ENCODE data around the gene EID2B.

The EID2B gene

DNA sequence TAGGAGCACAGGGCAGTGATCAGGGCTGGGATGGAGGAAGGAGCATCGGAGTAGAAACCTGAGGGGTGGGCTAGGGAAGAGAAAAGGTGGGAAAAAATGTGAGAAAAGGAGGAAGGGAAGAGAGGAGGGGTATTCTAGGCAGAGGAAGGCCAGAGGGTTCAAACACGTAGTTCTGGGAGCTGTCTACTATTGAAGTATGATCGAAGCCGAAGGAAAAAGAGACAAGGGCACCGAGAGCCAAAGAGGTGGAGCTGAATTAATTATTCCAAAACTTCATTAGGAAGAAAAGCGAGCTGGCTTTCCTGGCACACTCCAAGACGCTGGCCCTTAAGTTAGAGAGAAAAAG lies 26.1 kb downstream of the EID2B start:
- peak overlapping the region; percentile 59 for H3K4me3 ChIP-seq (ENCODE audit: low read depth, low read length)
- in situ Hi-C loops (cut with HindIII; ENCODE audit: low sequenced_read_pairs) = no loop called here
- TF ChIP-seq, protein P1, sequence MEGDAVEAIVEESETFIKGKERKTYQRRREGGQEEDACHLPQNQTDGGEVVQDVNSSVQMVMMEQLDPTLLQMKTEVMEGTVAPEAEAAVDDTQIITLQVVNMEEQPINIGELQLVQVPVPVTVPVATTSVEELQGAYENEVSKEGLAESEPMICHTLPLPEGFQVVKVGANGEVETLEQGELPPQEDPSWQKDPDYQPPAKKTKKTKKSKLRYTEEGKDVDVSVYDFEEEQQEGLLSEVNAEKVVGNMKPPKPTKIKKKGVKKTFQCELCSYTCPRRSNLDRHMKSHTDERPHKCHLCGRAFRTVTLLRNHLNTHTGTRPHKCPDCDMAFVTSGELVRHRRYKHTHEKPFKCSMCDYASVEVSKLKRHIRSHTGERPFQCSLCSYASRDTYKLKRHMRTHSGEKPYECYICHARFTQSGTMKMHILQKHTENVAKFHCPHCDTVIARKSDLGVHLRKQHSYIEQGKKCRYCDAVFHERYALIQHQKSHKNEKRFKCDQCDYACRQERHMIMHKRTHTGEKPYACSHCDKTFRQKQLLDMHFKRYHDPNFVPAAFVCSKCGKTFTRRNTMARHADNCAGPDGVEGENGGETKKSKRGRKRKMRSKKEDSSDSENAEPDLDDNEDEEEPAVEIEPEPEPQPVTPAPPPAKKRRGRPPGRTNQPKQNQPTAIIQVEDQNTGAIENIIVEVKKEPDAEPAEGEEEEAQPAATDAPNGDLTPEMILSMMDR (IDR thresholded peaks at IDR 0.05; ENCODE audit: low read depth, low read length, missing control alignments) = no peak
- no peak for DNase-seq (ENCODE audit: low read depth)

DNA sequence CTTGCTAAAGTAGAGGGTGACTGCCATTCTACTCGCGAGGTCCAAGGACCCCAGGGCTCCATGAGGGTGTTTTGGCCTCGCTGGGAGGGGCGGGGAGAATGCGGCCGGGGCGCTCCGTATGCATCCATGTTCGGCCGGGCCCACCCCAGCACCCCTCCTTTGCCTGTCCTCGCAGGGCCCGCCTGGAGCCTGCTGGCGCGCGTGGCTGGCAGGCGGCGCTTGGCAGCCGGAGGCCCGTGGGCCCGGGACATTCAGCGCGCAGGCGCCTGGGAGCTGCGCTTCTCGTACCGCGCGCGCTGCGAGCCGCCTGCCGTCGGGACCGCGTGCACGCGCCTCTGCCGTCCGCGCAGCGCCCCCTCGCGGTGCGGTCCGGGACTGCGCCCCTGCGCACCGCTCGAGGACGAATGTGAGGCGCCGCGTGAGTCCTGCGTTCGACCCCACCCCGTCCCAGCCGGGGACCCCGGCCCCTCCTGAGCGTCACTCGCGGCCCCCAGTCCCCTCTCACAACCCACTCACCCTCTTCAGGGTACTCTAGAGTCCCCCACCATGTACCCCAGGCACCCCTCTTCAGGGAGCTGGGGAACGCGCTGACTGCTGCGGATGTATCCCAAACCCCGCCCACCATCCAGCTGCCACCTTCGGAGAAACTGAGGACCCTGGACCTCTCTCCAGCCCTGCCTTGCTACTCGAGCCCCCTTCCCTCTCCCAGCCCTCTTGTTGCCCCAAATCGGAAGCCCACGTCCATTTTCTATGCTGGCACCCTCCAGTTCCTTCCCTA lies 29.8 kb downstream of the EID2B start:
- no peak for DNase-seq (ENCODE audit: low read depth)
- TF ChIP-seq, protein P1 (IDR thresholded peaks at IDR 0.05; ENCODE audit: low read depth, low read length, missing control alignments) = peak; percentile 48
- in situ Hi-C loops (cut with HindIII; ENCODE audit: low sequenced_read_pairs) = no loop called here
- no peak overlapping the region for H3K4me3 ChIP-seq (ENCODE audit: low read depth, low read length)

DNA sequence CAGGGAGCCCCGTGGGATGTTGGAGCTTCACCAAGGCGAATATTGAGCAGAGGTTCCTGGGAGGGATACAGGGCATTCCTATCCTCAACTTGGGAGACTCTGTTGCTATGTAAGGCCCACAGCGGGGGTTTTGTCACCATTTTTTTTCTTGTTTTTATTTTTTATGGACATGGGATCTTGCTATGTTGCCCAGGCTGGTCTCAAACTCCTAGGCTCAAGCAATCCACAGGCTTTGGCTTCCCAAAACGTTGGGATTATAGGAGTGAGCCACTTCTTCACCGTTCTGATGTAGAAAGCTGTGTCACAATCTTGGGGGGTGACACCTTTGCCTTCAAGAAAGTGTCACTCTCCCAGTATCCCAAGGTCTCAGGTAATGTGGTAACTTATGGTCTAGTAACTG lies 31.3 kb downstream of the EID2B start:
- no peak for DNase-seq (ENCODE audit: low read depth)
- no peak overlapping the region for H3K4me3 ChIP-seq (ENCODE audit: low read depth, low read length)
- TF ChIP-seq, protein P1 (IDR thresholded peaks at IDR 0.05; ENCODE audit: low read depth, low read length, missing control alignments) = no peak
- in situ Hi-C loops (cut with HindIII; ENCODE audit: low sequenced_read_pairs) = no loop called here

DNA sequence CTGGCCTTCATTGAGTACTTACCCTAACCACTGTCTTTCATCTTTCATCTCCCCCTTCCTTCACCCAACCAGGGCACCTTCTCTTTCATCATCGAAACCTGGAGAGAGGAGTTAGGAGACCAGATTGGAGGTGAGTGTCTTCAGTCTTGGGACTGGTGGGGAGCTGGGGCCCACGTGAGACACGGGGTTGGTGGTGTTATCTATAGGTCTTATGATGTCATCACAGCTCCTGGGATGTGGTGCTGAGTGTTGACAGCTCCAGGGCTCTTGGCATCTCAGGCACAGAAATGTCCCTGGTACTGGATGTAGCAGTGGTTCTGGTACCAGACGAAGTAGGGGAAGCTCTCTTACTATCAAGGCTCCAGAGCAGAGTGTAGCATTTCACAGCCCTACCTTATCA lies 32.1 kb downstream of the EID2B start:
- TF ChIP-seq, protein P1 (IDR thresholded peaks at IDR 0.05; ENCODE audit: low read depth, low read length, missing control alignments) = no peak
- no peak for DNase-seq (ENCODE audit: low read depth)
- H3K4me3 ChIP-seq (ENCODE audit: low read depth, low read length) = no peak overlapping the region
- in situ Hi-C loops (cut with HindIII; ENCODE audit: low sequenced_read_pairs) = no loop called here

DNA sequence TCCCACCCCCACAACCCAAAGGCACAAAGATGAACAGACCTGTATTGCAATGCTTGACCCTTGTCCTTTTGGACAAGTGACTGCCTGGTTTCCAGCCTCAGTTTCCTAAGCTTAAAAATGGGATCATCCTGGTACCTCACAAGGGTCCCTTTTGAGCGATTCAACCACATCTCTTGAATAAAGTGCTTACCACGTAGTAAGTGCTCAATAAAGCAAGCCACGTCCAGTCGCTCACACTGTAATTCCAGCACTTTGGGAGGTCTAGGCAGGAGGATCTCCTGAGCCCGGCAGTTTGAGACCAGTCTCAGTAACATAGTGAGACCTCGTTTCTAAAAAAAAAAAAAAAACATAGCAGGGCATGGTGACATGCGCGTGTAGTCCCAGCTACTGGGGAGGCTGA lies 32.7 kb downstream of the EID2B start:
- no peak overlapping the region for H3K4me3 ChIP-seq (ENCODE audit: low read depth, low read length)
- TF ChIP-seq, protein P1 (IDR thresholded peaks at IDR 0.05; ENCODE audit: low read depth, low read length, missing control alignments) = no peak
- no peak for DNase-seq (ENCODE audit: low read depth)
- in situ Hi-C loops (cut with HindIII; ENCODE audit: low sequenced_read_pairs) = no loop called here

DNA sequence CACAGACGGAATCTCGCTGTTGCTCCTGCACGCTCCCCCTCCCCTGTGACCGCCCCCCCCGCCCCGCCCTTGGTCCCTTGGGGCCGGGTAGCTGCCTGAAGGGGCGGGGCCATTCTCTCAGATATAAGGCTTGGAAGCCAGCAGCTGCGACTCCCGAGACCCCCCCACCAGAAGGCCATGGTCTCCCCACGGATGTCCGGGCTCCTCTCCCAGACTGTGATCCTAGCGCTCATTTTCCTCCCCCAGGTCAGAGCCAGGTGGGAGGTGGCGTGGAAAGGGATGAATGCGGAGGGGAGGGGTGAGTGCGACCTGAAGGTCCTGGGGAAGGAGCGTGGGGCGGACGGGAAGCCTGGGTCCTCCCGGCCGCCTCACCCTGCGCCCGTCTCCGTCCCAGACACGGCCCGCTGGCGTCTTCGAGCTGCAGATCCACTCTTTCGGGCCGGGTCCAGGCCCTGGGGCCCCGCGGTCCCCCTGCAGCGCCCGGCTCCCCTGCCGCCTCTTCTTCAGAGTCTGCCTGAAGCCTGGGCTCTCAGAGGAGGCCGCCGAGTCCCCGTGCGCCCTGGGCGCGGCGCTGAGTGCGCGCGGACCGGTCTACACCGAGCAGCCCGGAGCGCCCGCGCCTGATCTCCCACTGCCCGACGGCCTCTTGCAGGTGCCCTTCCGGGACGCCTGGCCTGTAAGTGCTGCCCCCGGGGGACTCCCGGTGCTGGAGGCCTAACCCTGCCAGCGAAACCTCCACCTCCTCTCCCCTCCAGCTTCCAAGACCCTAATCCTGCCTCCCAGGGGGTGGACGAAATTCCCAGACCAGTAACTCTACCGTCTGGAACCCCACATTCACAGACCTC lies 33.6 kb downstream of the EID2B start, which contains the start of gene DLL3:
Gene DLL3 (plus strand): TSS at position 150 of the 845 bp plus-strand sequence. CDS start 28 bp downstream, at position 178.
- H3K4me3 ChIP-seq (ENCODE audit: low read depth, low read length) = peak within 1 kb of the TSS; percentile 8
- in situ Hi-C loops (cut with HindIII; ENCODE audit: low sequenced_read_pairs) = no loop called here
- TF ChIP-seq, protein P1 (IDR thresholded peaks at IDR 0.05; ENCODE audit: low read depth, low read length, missing control alignments) = no peak
- DNase-seq (ENCODE audit: low read depth) = no peak

Measured in astrocyte of the cerebellum (primary cell).